GM12878 (cell line): Measurements from ENCODE around the gene SBF2.

Experiments used
- POLR2AphosphoS5 ChIP-seq: IDR thresholded peaks from 2 replicates; pipeline ENCODE4 v1.6.1; 2011; ENCODE audit warnings: mild to moderate bottlenecking, low read length, inconsistent platforms
- SREBF2 ChIP-seq: IDR thresholded peaks from 2 replicates; pipeline ENCODE4 v1.6.1; 2012; ENCODE audit warnings: mild to moderate bottlenecking, low read length

GRCh38 chr11:10294290-10294953 lies 403 bp upstream of the SBF2 start:
- TF ChIP-seq POLR2AphosphoS5 (no peak), SREBF2 (no peak)
